Stimulated activated CD4-positive, alpha-beta T cell treated with anti-CD3 and anti-CD28 coated beads, Interleukin-4, amount 100 ng/mL, for 4 hours (primary cell): ENCODE measurements around the gene GRID1.
"Not testable (repeated sequence)": the region's sequence is repeated elsewhere in the genome, so short reads cannot be mapped to it uniquely, and the experiment has no call there.

ENCODE experiments used
- DNase-seq, 2 experiments: peaks; one replicate each; pipeline ENCODE4 v3.0.0-alpha.2; 2020

GRID1 gene

GRCh38 chr10:86103391-86104101, 263.0 kb downstream of the GRID1 start:
- DNase-seq: no peak

GRCh38 chr10:86102451-86102850, 264.1 kb downstream of the GRID1 start:
- no peak for DNase-seq

GRCh38 chr10:86102031-86102430, 264.6 kb downstream of the GRID1 start:
- no peak for DNase-seq

- no peak for DNase-seq
These were observed 266.0 kb downstream of the GRID1 start for GRCh38 chr10:86100581-86101061.

- DNase-seq: no peak
These were observed 266.9 kb downstream of the GRID1 start for GRCh38 chr10:86099542-86100334.

- no peak for DNase-seq
These were observed 268.3 kb downstream of the GRID1 start for GRCh38 chr10:86098187-86098881.

- DNase-seq: not testable (repeated sequence)
These were observed 271.5 kb downstream of the GRID1 start for GRCh38 chr10:86095061-86095460.

GRCh38 chr10:86092311-86092710, 274.3 kb downstream of the GRID1 start:
- not testable (repeated sequence) for DNase-seq

- DNase-seq: no peak
These were observed 275.4 kb downstream of the GRID1 start for GRCh38 chr10:86091216-86091615.

- DNase-seq: no peak
These were observed 275.8 kb downstream of the GRID1 start for GRCh38 chr10:86090807-86091206.

- DNase-seq: no peak
These were observed 278.9 kb downstream of the GRID1 start for GRCh38 chr10:86087716-86088115.

- no peak for DNase-seq
These were observed 280.2 kb downstream of the GRID1 start for GRCh38 chr10:86086418-86086817.

- DNase-seq: no peak
These were observed 280.9 kb downstream of the GRID1 start for GRCh38 chr10:86085686-86086085.

GRCh38 chr10:86085136-86085535, 281.5 kb downstream of the GRID1 start:
- no peak for DNase-seq

GRCh38 chr10:86084585-86084984, 282.0 kb downstream of the GRID1 start:
- DNase-seq: no peak

- DNase-seq: no peak
These were observed 282.9 kb downstream of the GRID1 start for GRCh38 chr10:86083664-86084175.

GRCh38 chr10:86083206-86083605, 283.4 kb downstream of the GRID1 start:
- no peak for DNase-seq

- no peak for DNase-seq
These were observed 284.0 kb downstream of the GRID1 start for GRCh38 chr10:86082556-86082955.

- no peak for DNase-seq
These were observed 287.5 kb downstream of the GRID1 start for GRCh38 chr10:86079088-86079487.

GRCh38 chr10:86078639-86079035, 288.0 kb downstream of the GRID1 start:
- no peak for DNase-seq

GRCh38 chr10:86077871-86078638, 288.5 kb downstream of the GRID1 start:
- no peak for DNase-seq

GRCh38 chr10:86077271-86077670, 289.3 kb downstream of the GRID1 start:
- no peak for DNase-seq

GRCh38 chr10:86076497-86076896, 290.1 kb downstream of the GRID1 start:
- DNase-seq: not testable (repeated sequence)
